MCF 10A (cell line): Measurements from ENCODE around the gene SORBS1. TPM values are rescaled to one million over a fixed set of nuclear protein-coding genes. Genes with fewer than 3 reads are reported as not detected.

Experiments
- BruUV-seq: library from RNA; stranded (reverse); fragments of 400-500 nt; replicated peaks from 2 replicates; lab custom pipeline; 2021; lab: Mats Ljungman, UMichigan
- CTCF ChIA-PET: fragments of 300-600 bp; sonication (Branson Sonifier 250); formaldehyde crosslinking; extraction: SDS; loops from one replicate; lab custom pipeline; 2021; ENCODE audit warnings: antibody characterized with exemption, inconsistent platforms; lab: Yijun Ruan, JAX
- POLR2A ChIA-PET: fragments of 300-600, 350-650 bp; sonication (Branson Sonifier 250); formaldehyde crosslinking; extraction: SDS; loops from one replicate; lab custom pipeline; 2020; ENCODE audit warnings: antibody characterized with exemption, inconsistent platforms; lab: Yijun Ruan, JAX
- DNase-seq: peaks from one replicate; pipeline ENCODE4 v3.0.0-alpha.2; 2018; ENCODE audit not compliant: unreplicated experiment
- H3K27ac Mint-ChIP-seq: one replicate; pipeline ENCODE4 v1.8.0; 2022; ENCODE audit warnings: mild to moderate bottlenecking, low read depth, mixed read lengths; ENCODE audit not compliant: unreplicated experiment
- H3K27me3 Mint-ChIP-seq: one replicate; pipeline ENCODE4 v1.8.0; 2022; ENCODE audit warnings: mixed read lengths; ENCODE audit not compliant: insufficient read depth, unreplicated experiment
- H3K36me3 Mint-ChIP-seq: one replicate; pipeline ENCODE4 v1.8.0; 2022; ENCODE audit warnings: mild to moderate bottlenecking, moderate library complexity, mixed read lengths; ENCODE audit not compliant: insufficient read depth, unreplicated experiment
- H3K4me1 Mint-ChIP-seq: one replicate; pipeline ENCODE4 v1.8.0; 2022; ENCODE audit warnings: mixed read lengths; ENCODE audit not compliant: insufficient read depth, unreplicated experiment
- H3K4me3 Mint-ChIP-seq: one replicate; pipeline ENCODE4 v1.8.0; 2022; ENCODE audit warnings: mild to moderate bottlenecking, moderate library complexity, mixed read lengths; ENCODE audit not compliant: unreplicated experiment
- H3K9me3 Mint-ChIP-seq: one replicate; pipeline ENCODE4 v1.8.0; 2022; ENCODE audit warnings: mixed read lengths; ENCODE audit not compliant: unreplicated experiment
- CTCF ChIP-seq: fragments of 200-600 bp; IDR thresholded peaks from one replicate; pipeline ENCODE4 v1.8.0; 2022; ENCODE audit warnings: antibody characterized with exemption, mild to moderate bottlenecking; ENCODE audit not compliant: unreplicated experiment
- intact Hi-C: fragments of 100-400 bp; cut with micrococcal nuclease; formaldehyde crosslinking; loops from 2 replicates; pipeline ENCODE4 v1.14.1; 2022
- total RNA-seq: library from RNA; stranded (reverse); gene quantifications from 2 replicates; pipeline ENCODE4 v1.2.3, GENCODE V29; 2022

The SORBS1 gene
- total RNA-seq, 1 experiment from 2014 or later: 1.0 TPM

- intact Hi-C loops: no loop called here
- ChIA-PET POLR2A (interaction anchor here (1.0 kb wide), 1 partner anchor 9 kb away, joined by 3 read pairs; no protein-coding TSS in a partner anchor), CTCF (no interaction called here)
- Mint-ChIP-seq H3K27ac (no peak overlapping the region), H3K4me1 (peaks cover 6% of the 10 kb centered on the region), H3K4me3 (no peak overlapping the region), H3K36me3 (no peaks in the 10 kb centered on the region), H3K9me3 (no peaks in the 10 kb centered on the region), H3K27me3 (peaks cover 60% of the 10 kb centered on the region)
- no peak for TF ChIP-seq CTCF
- no peak for DNase-seq
- no TSS peak for BruUV-seq
These were observed 17.4 kb upstream of the SORBS1 start for GRCh38 chr10:95578619-95579018.

- no TSS peak for BruUV-seq
- Mint-ChIP-seq H3K27ac (no peak overlapping the region), H3K4me3 (no peak overlapping the region), H3K4me1 (peaks cover 5% of the 10 kb centered on the region), H3K27me3 (peaks cover 26% of the 10 kb centered on the region), H3K9me3 (no peaks in the 10 kb centered on the region), H3K36me3 (no peaks in the 10 kb centered on the region)
- CTCF ChIA-PET: interaction anchor here (1.4 kb wide), 1 partner anchor 201 kb away, joined by 6 read pairs; no protein-coding TSS in a partner anchor
- TF ChIP-seq CTCF: no peak
- intact Hi-C loops: no loop called here
- DNase-seq: no peak
- POLR2A ChIA-PET: no interaction called here
These were observed 13.6 kb upstream of the SORBS1 start for GRCh38 chr10:95574649-95575365.

- CTCF ChIA-PET: interaction anchor here (1.2 to 1.4 kb wide), 2 partner anchors 144 to 200 kb away, joined by 5 to 6 read pairs; no protein-coding TSS in a partner anchor
These were observed 12.9 kb upstream of the SORBS1 start for GRCh38 chr10:95573964-95574604.

More at GRCh38 chr10:95573964-95574604, 12.9 kb upstream of the SORBS1 start:
- TF ChIP-seq CTCF: no peak
- peaks cover 5% of the 10 kb centered on the region for H3K4me1 Mint-ChIP-seq
- peaks cover 19% of the 10 kb centered on the region for H3K27me3 Mint-ChIP-seq
- H3K4me3 Mint-ChIP-seq: no peak overlapping the region
- no peak for DNase-seq
- H3K9me3 Mint-ChIP-seq: no peaks in the 10 kb centered on the region
- no TSS peak for BruUV-seq
- H3K27ac Mint-ChIP-seq: no peak overlapping the region
- POLR2A ChIA-PET: no interaction called here
- intact Hi-C loops: no loop called here
- no peaks in the 10 kb centered on the region for H3K36me3 Mint-ChIP-seq
